Uterus (tissue), 4 donors: ENCODE results near the gene RAB15. TPM values are rescaled to one million over a fixed set of nuclear protein-coding genes. Genes with fewer than 3 reads are reported as not detected.

Experiments used
- DNase-seq, 2 donors: peaks; one replicate each; pipeline ENCODE4 v3.0.0-alpha.2; 2019 to 2020
- H3K27ac ChIP-seq, 2 donors: fragments of 200-600 bp; sonication (generic); 1 replicate in 1 of 2; 2 replicates in 1 of 2; pipeline ENCODE4 v1.5.1; 2016 to 2018
- H3K27me3 ChIP-seq, 2 donors: fragments of 200-600 bp; sonication (generic); one replicate each; pipeline ENCODE4 v1.5.1; 2018 to 2019; ENCODE audit warnings: control low read depth in 1 of 2
- H3K36me3 ChIP-seq, 2 donors: fragments of 200-600 bp; sonication (generic); one replicate each; pipeline ENCODE4 v1.5.1; 2019; ENCODE audit warnings: control low read depth in 1 of 2
- H3K4me1 ChIP-seq, 2 donors: fragments of 200-600 bp; sonication (generic); one replicate each; pipeline ENCODE4 v1.5.1; 2018 to 2019; ENCODE audit warnings: control low read depth in 1 of 2
- H3K4me3 ChIP-seq, 2 donors: fragments of 200-600 bp; sonication (generic); 1 replicate in 1 of 2; 2 replicates in 1 of 2; pipeline ENCODE4 v1.5.1; 2018 to 2019; ENCODE audit warnings: mild to moderate bottlenecking in 1 of 2
- H3K9me3 ChIP-seq, 2 donors: fragments of 200-600 bp; sonication (generic); one replicate each; pipeline ENCODE4 v1.5.1; 2019; ENCODE audit warnings: control low read depth in 1 of 2
- CTCF ChIP-seq, 4 experiments: fragments of 200-600 bp in 2 of 4; fragments of 450-650 bp in 2 of 4; sonication (generic) in 2 of 4; IDR thresholded peaks; one replicate each; pipeline ENCODE4 v1.5.1; 2016 to 2019; ENCODE audit warnings: antibody characterized with exemption in 4 of 4, mild to moderate bottlenecking in 2 of 4, moderate library complexity in 1 of 4
- POLR2A ChIP-seq, 2 donors: fragments of 450-650 bp; IDR thresholded peaks; one replicate each; pipeline ENCODE4 v1.6.1; 2016; ENCODE audit warnings: antibody characterized with exemption in 2 of 2, mild to moderate bottlenecking in 1 of 2, moderate library complexity in 1 of 2
- intact Hi-C: fragments of 100-400 bp; cut with DNase I; formaldehyde crosslinking; loops from one replicate; pipeline ENCODE4 v1.15.1; 2023; ENCODE audit warnings: low total_unique reads
- total RNA-seq, 4 donors: library from RNA; depleted of rRNA in 3 of 4; stranded (reverse); fragments of >200 nt in 3 of 4; gene quantifications; one replicate each; pipeline versions ENCODE4 v1.1.0 to v1.2.4, GENCODE V29; 2014 to 2023
- donor health status: DM: yes; HTN: yes; CAD: no.

RAB15 gene
- total RNA-seq, 4 donors from 2014 or later: 1.0 to 3.8 (median 3.4) TPM; not detected in 1

- TF ChIP-seq POLR2A (IDR thresholded peaks at IDR 0.05) (no peak), CTCF (IDR thresholded peaks at IDR 0.05) (no peak)
- H3K4me1 ChIP-seq: no peaks in the 10 kb centered on the region
- H3K9me3 ChIP-seq: no peaks in the 10 kb centered on the region
- H3K27ac ChIP-seq: peak overlapping the region; percentile 40 to 68
- intact Hi-C loops: no loop called here
- H3K36me3 ChIP-seq: no peaks in the 10 kb centered on the region
- DNase-seq: no peak
- H3K27me3 ChIP-seq: no peaks in the 10 kb centered on the region
- H3K4me3 ChIP-seq: no peak overlapping the region
These were observed 30.6 kb upstream of the RAB15 start for GRCh38 chr14:65002586-65003210.

- H3K27me3 ChIP-seq: no peaks in the 10 kb centered on the region
- H3K4me1 ChIP-seq: no peaks in the 10 kb centered on the region
- H3K4me3 ChIP-seq: no peak overlapping the region
- no peaks in the 10 kb centered on the region for H3K9me3 ChIP-seq
- TF ChIP-seq POLR2A (IDR thresholded peaks at IDR 0.05) (no peak), CTCF (IDR thresholded peaks at IDR 0.05) (no peak)
- intact Hi-C loops: no loop called here
- H3K36me3 ChIP-seq: no peaks in the 10 kb centered on the region
- H3K27ac ChIP-seq: peak overlapping the region in 1 of 2 donors; percentile 32
- no peak for DNase-seq
These were observed 29.6 kb upstream of the RAB15 start for GRCh38 chr14:65001723-65002122.

GRCh38 chr14:65000898-65001591, 28.9 kb upstream of the RAB15 start:
- Histone ChIP-seq H3K4me1 (no peaks in the 10 kb centered on the region), H3K9me3 (no peaks in the 10 kb centered on the region)

DNA sequence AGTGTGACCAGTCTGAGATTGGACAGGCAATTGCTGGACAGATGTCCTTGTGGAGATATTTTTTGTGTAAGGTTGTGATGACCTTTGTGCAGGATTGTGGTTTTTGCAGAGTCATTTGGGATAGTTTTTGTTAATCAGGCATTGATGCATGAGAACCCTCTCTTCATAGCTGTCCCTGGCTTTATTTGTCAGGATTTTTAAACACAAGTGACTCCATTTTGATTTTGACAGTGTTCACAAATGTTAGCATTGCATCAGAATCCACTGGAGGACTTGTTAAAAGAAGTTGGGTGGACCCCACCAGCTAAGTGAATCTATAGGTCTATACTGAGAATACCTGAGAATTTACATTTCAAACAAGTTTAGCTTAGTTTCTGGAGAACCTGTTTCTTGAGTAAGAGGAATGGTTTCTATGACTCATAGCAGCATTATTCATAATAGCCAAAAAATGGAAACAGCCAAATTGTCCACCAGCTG, 26.4 kb upstream of the RAB15 start:
- H3K4me3 ChIP-seq: no peak overlapping the region
- H3K27ac ChIP-seq: no peak overlapping the region
- H3K27me3 ChIP-seq: no peaks in the 10 kb centered on the region
- DNase-seq: no peak
- no peaks in the 10 kb centered on the region for H3K9me3 ChIP-seq
- intact Hi-C loops: no loop called here
- no peaks in the 10 kb centered on the region for H3K36me3 ChIP-seq
- TF ChIP-seq POLR2A (IDR thresholded peaks at IDR 0.05) (no peak), CTCF (IDR thresholded peaks at IDR 0.05) (no peak)
- H3K4me1 ChIP-seq: no peaks in the 10 kb centered on the region

More at GRCh38 chr14:65000898-65001591, 28.9 kb upstream of the RAB15 start:
- intact Hi-C loops: no loop called here
- no peak for DNase-seq
- TF ChIP-seq POLR2A (IDR thresholded peaks at IDR 0.05) (no peak), CTCF (IDR thresholded peaks at IDR 0.05) (no peak)
- Histone ChIP-seq H3K4me3 (no peak overlapping the region), H3K36me3 (no peaks in the 10 kb centered on the region), H3K27me3 (no peaks in the 10 kb centered on the region), H3K27ac (peak overlapping the region; percentile 32 to 34)

DNA sequence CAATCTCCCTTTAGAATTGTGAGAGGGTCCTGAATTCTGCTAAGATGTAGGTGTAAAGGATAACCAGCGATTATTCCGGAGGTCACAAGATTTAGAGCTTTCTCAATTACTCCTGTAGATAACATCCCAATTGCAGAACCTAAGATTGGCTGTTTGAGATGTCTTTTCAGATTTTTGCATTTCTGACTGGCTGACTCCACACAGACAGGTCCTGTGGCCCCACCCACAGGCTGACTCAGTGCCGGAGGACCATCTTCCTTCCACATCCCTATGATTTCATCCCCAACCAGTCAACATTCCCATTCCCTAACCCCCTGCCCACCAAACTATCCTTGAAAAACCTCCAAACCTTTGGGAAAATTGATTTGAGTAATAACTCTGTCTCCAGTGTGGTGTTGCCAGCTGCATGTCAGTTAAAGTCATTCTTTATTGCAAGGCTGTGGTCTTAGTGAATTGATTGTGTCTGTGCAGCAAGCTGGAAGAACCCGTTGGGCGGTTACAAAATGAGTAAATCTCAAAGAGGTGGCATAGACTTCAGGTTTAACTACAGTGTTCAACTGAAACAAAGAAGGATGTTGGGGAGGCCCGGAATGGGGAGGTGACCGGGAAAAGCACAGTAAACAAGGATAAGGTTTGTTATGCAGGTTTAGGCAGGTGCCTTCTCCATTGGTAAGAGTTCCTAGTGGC, 25.1 kb upstream of the RAB15 start:
- no peak for DNase-seq
- no peak for TF ChIP-seq CTCF (IDR thresholded peaks at IDR 0.05)
- no peak for TF ChIP-seq POLR2A (IDR thresholded peaks at IDR 0.05)
- no peak overlapping the region for H3K4me3 ChIP-seq
- no peaks in the 10 kb centered on the region for H3K27me3 ChIP-seq
- intact Hi-C loops: no loop called here
- H3K36me3 ChIP-seq: no peaks in the 10 kb centered on the region
- H3K27ac ChIP-seq: no peak overlapping the region
- no peaks in the 10 kb centered on the region for H3K9me3 ChIP-seq
- no peaks in the 10 kb centered on the region for H3K4me1 ChIP-seq
